Neutrophil (primary cell): Measurements from ENCODE around the gene COL12A1.

Source experiments
- H3K27ac ChIP-seq: fragments of 200-600 bp; sonication (generic); 2 replicates; pipeline ENCODE4 v1.5.1; 2016; ENCODE audit warnings: mild to moderate bottlenecking, moderate library complexity
- H3K27me3 ChIP-seq: fragments of 200-600 bp; sonication (generic); 2 replicates; pipeline ENCODE4 v1.6.0; 2016; ENCODE audit warnings: mild to moderate bottlenecking
- H3K36me3 ChIP-seq: fragments of 200-600 bp; sonication (generic); 2 replicates; pipeline ENCODE4 v1.5.1; 2017
- H3K4me1 ChIP-seq, 2 experiments: fragments of 200-600 bp in 1 of 2; sonication (generic) in 1 of 2; 1 replicate in 1 of 2; 2 replicates in 1 of 2; pipeline versions ENCODE4 v1.5.1 to v1.6.1; 2013 to 2016; ENCODE audit warnings: low read depth in 1 of 2, low read length in 1 of 2, mild to moderate bottlenecking in 1 of 2, moderate library complexity in 1 of 2; ENCODE audit not compliant: control insufficient read depth in 1 of 2, insufficient read depth in 1 of 2
- H3K4me3 ChIP-seq, 2 experiments: fragments of 200-600 bp in 1 of 2; sonication (generic) in 1 of 2; 1 replicate in 1 of 2; 2 replicates in 1 of 2; pipeline ENCODE4 v1.5.1; 2013 to 2016; ENCODE audit warnings: low read depth in 1 of 2, low read length in 1 of 2, mild to moderate bottlenecking in 1 of 2, moderate library complexity in 1 of 2
- H3K9me3 ChIP-seq: fragments of 200-600 bp; sonication (generic); 2 replicates; pipeline ENCODE4 v1.5.1; 2016
- CTCF ChIP-seq: fragments of 200-600 bp; sonication (generic); IDR thresholded peaks from 2 replicates; pipeline ENCODE4 v1.5.1; 2016; ENCODE audit warnings: antibody characterized with exemption

Gene COL12A1

GRCh38 chr6:75094614-75095200 is 111.1 kb downstream of the COL12A1 start:
- H3K9me3 ChIP-seq = no peaks in the 10 kb centered on the region
- no peaks in the 10 kb centered on the region for H3K4me1 ChIP-seq
- TF ChIP-seq CTCF = no peak
- H3K4me3 ChIP-seq = no peak overlapping the region
- H3K27ac ChIP-seq = no peak overlapping the region
- H3K36me3 ChIP-seq = no peaks in the 10 kb centered on the region
- H3K27me3 ChIP-seq = no peaks in the 10 kb centered on the region

GRCh38 chr6:75091467-75092190 is 114.2 kb downstream of the COL12A1 start:
- peaks cover under 1% of the 10 kb centered on the region for H3K27me3 ChIP-seq
- no peak overlapping the region for H3K4me3 ChIP-seq
- no peak for TF ChIP-seq CTCF
- no peaks in the 10 kb centered on the region for H3K4me1 ChIP-seq
- no peaks in the 10 kb centered on the region for H3K9me3 ChIP-seq
- no peaks in the 10 kb centered on the region for H3K36me3 ChIP-seq
- no peak overlapping the region for H3K27ac ChIP-seq

GRCh38 chr6:75090576-75090975 is 115.3 kb downstream of the COL12A1 start:
- Histone ChIP-seq H3K4me1 (no peaks in the 10 kb centered on the region), H3K9me3 (no peaks in the 10 kb centered on the region), H3K27me3 (peaks cover 11% of the 10 kb centered on the region), H3K27ac (no peak overlapping the region), H3K36me3 (no peaks in the 10 kb centered on the region), H3K4me3 (no peak overlapping the region)
- no peak for TF ChIP-seq CTCF

GRCh38 chr6:75089921-75090320 is 115.9 kb downstream of the COL12A1 start:
- Histone ChIP-seq H3K4me1 (no peaks in the 10 kb centered on the region), H3K36me3 (no peaks in the 10 kb centered on the region), H3K9me3 (no peaks in the 10 kb centered on the region), H3K27ac (no peak overlapping the region), H3K4me3 (no peak overlapping the region), H3K27me3 (peaks cover 17% of the 10 kb centered on the region)
- TF ChIP-seq CTCF = no peak

GRCh38 chr6:75089151-75089897 is 116.5 kb downstream of the COL12A1 start:
- Histone ChIP-seq H3K27me3 (peaks cover 23% of the 10 kb centered on the region), H3K36me3 (no peaks in the 10 kb centered on the region), H3K4me1 (no peaks in the 10 kb centered on the region), H3K4me3 (no peak overlapping the region), H3K9me3 (no peaks in the 10 kb centered on the region), H3K27ac (no peak overlapping the region)
- no peak for TF ChIP-seq CTCF
